Prostate gland (tissue), 2 donors: ENCODE data around the gene SLA2.
"Not testable (repeated sequence)": the region's sequence is repeated elsewhere in the genome, so short reads cannot be mapped to it uniquely, and the experiment has no call there.

ENCODE experiments used
- POLR2A ChIP-seq: fragments of 450-650 bp; IDR thresholded peaks from one replicate; pipeline ENCODE4 v1.6.1; 2016; ENCODE audit warnings: antibody characterized with exemption, mild to moderate bottlenecking
- POLR2AphosphoS5 ChIP-seq: sonication (generic); formaldehyde crosslinking; IDR thresholded peaks from one replicate; pipeline ENCODE4 v1.6.1; 2017; ENCODE audit warnings: antibody characterized with exemption
- TF ChIP-seq, protein P1 (sequence below), 4 experiments: fragments of 200-600 bp in 2 of 4; fragments of 450-650 bp in 2 of 4; sonication (generic) in 2 of 4; IDR thresholded peaks; 1 replicate in 3 of 4; 2 replicates in 1 of 4; pipeline ENCODE4 v1.5.1; 2016 to 2019; ENCODE audit warnings: antibody characterized with exemption in 4 of 4, mild to moderate bottlenecking in 2 of 4, moderate library complexity in 2 of 4

DNA sequence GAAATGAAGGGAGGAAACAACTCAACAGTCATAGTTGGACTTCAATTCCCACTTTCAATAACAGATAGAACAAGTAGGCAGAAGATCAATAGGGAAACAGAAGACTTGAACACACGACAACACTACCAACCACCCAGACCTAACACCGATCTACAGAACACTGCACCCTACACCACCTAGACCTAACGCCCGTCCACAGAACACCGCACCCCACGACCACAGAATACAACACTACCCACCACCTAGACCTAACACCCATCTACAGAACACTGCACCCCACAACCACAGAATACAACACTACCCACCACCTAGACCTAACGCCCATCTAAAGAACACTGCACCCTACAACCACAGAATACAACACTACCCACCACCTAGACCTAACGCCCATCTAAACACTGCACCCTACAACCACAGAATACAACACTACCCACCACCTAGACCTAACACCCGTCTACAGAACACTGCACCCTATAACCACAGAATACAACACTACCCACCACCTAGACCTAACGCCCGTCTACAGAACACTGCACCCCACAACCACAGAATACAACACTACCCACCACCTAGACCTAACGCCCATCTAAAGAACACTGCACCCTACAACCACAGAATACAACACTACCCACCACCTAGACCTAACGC, 81.8 kb downstream of the SLA2 start:
- TF ChIP-seq, protein P1, sequence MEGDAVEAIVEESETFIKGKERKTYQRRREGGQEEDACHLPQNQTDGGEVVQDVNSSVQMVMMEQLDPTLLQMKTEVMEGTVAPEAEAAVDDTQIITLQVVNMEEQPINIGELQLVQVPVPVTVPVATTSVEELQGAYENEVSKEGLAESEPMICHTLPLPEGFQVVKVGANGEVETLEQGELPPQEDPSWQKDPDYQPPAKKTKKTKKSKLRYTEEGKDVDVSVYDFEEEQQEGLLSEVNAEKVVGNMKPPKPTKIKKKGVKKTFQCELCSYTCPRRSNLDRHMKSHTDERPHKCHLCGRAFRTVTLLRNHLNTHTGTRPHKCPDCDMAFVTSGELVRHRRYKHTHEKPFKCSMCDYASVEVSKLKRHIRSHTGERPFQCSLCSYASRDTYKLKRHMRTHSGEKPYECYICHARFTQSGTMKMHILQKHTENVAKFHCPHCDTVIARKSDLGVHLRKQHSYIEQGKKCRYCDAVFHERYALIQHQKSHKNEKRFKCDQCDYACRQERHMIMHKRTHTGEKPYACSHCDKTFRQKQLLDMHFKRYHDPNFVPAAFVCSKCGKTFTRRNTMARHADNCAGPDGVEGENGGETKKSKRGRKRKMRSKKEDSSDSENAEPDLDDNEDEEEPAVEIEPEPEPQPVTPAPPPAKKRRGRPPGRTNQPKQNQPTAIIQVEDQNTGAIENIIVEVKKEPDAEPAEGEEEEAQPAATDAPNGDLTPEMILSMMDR (IDR thresholded peaks at IDR 0.05): not testable (repeated sequence)
- TF ChIP-seq POLR2AphosphoS5, POLR2A: not testable (repeated sequence)
